HEK293 (cell line): Measurements from ENCODE around the gene CCDC175.

Experiments
- ATF2 ChIP-seq: fragments of 450-650 bp; formaldehyde crosslinking; IDR thresholded peaks from 2 replicates; pipeline ENCODE4 v1.5.1; 2016; ENCODE audit warnings: missing biosample characterization, missing genetic modification characterization, low read depth
- KLF16 ChIP-seq: fragments of 450-650 bp; formaldehyde crosslinking; IDR thresholded peaks from 2 replicates; pipeline ENCODE4 v1.5.1; 2017; ENCODE audit warnings: missing biosample characterization, missing genetic modification characterization
- PBX3 ChIP-seq: sonication (generic); formaldehyde crosslinking; IDR thresholded peaks from 2 replicates; pipeline ENCODE4 v1.8.1; 2022; ENCODE audit warnings: mild to moderate bottlenecking, moderate library complexity, missing genetic modification reagents
- PRDM4 ChIP-seq: fragments of 450-650 bp; formaldehyde crosslinking; IDR thresholded peaks from 2 replicates; pipeline ENCODE4 v1.5.1; 2017; ENCODE audit warnings: missing biosample characterization, missing genetic modification characterization
- REST ChIP-seq: fragments of 450-650 bp; formaldehyde crosslinking; IDR thresholded peaks from 2 replicates; pipeline ENCODE4 v1.5.1; 2016; ENCODE audit warnings: missing biosample characterization, missing genetic modification characterization
- ZBTB21 ChIP-seq: fragments of 450-650 bp; formaldehyde crosslinking; IDR thresholded peaks from 2 replicates; pipeline ENCODE4 v1.5.1; 2017; ENCODE audit warnings: missing biosample characterization, missing genetic modification characterization
- ZFP3 ChIP-seq: fragments of 450-650 bp; formaldehyde crosslinking; IDR thresholded peaks from 2 replicates; pipeline ENCODE4 v1.5.1; 2016; ENCODE audit warnings: low read depth, missing biosample characterization, missing genetic modification characterization
- ZFP69B ChIP-seq: fragments of 450-650 bp; formaldehyde crosslinking; IDR thresholded peaks from 2 replicates; pipeline ENCODE4 v1.5.1; 2016; ENCODE audit warnings: missing biosample characterization, missing genetic modification characterization
- ZNF155 ChIP-seq: fragments of 450-650 bp; formaldehyde crosslinking; IDR thresholded peaks from 2 replicates; pipeline ENCODE4 v1.5.1; 2016; ENCODE audit warnings: missing biosample characterization, missing genetic modification characterization
- ZNF362 ChIP-seq: fragments of 450-650 bp; formaldehyde crosslinking; IDR thresholded peaks from 2 replicates; pipeline ENCODE4 v1.5.1; 2016; ENCODE audit warnings: missing biosample characterization, missing genetic modification characterization
- ZNF639 ChIP-seq: fragments of 450-650 bp; formaldehyde crosslinking; IDR thresholded peaks from 2 replicates; pipeline ENCODE4 v1.5.1; 2016; ENCODE audit warnings: missing biosample characterization, missing genetic modification characterization
- TF ChIP-seq, protein P1 (sequence below): fragments of 450-650 bp; formaldehyde crosslinking; IDR thresholded peaks from 2 replicates; pipeline ENCODE4 v1.5.1; 2016; ENCODE audit warnings: missing biosample characterization, missing genetic modification characterization

- TF ChIP-seq, protein P1, sequence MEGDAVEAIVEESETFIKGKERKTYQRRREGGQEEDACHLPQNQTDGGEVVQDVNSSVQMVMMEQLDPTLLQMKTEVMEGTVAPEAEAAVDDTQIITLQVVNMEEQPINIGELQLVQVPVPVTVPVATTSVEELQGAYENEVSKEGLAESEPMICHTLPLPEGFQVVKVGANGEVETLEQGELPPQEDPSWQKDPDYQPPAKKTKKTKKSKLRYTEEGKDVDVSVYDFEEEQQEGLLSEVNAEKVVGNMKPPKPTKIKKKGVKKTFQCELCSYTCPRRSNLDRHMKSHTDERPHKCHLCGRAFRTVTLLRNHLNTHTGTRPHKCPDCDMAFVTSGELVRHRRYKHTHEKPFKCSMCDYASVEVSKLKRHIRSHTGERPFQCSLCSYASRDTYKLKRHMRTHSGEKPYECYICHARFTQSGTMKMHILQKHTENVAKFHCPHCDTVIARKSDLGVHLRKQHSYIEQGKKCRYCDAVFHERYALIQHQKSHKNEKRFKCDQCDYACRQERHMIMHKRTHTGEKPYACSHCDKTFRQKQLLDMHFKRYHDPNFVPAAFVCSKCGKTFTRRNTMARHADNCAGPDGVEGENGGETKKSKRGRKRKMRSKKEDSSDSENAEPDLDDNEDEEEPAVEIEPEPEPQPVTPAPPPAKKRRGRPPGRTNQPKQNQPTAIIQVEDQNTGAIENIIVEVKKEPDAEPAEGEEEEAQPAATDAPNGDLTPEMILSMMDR (tag by site-specific recombination): no peak
- no peak for TF ChIP-seq ZNF362 (tag by site-specific recombination)
- TF ChIP-seq ZNF155 (tag by site-specific recombination): no peak
- no peak for TF ChIP-seq PRDM4 (tag by site-specific recombination)
- no peak for TF ChIP-seq KLF16 (tag by site-specific recombination)
- TF ChIP-seq ZFP3 (tag by site-specific recombination): no peak
- no peak for TF ChIP-seq ZBTB21
- no peak for TF ChIP-seq ZFP69B (tag by site-specific recombination)
- no peak for TF ChIP-seq REST (tag by site-specific recombination)
- no peak for TF ChIP-seq ZNF639 (tag by site-specific recombination)
- TF ChIP-seq PBX3: no peak
- no peak for TF ChIP-seq ATF2 (tag by site-specific recombination)
Observed at GRCh38 chr14:59580911-59581310, 4.3 kb upstream of the CCDC175 start.
